ENCODE results near the gene LSM4. TPM values are rescaled to one million over a fixed set of nuclear protein-coding genes. Genes with fewer than 3 reads are reported as not detected.

The LSM4 gene
- total and polyA plus RNA-seq, 2 of the 13 experiments (the other 11 are each of a cell fraction or from before 2014, with no cell fraction given), result 65.8 to 166 TPM

DNA sequence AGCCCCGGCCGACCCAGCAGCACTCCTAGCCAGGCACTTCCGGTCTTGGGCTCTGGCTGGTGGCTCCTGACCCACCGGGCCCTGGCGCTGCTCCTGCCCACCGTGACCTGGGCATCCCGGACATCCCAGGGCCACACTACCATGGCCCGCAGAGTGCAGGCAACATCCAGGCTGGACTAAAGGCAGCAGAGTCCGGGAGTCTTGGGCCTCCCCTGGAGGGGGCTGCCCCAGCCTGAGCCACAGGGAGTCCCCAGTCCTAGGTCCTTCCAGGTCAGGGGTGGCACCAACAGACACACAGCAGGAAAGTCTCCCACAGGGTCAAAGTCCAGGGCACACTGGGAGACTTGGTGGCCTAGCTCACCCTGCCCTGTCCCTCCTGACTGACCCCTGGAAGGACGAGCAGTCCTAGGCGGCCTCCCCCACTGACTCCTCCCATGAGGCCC, 10.8 kb downstream of the LSM4 start (continued):
- TF ChIP-seq, protein P1, sequence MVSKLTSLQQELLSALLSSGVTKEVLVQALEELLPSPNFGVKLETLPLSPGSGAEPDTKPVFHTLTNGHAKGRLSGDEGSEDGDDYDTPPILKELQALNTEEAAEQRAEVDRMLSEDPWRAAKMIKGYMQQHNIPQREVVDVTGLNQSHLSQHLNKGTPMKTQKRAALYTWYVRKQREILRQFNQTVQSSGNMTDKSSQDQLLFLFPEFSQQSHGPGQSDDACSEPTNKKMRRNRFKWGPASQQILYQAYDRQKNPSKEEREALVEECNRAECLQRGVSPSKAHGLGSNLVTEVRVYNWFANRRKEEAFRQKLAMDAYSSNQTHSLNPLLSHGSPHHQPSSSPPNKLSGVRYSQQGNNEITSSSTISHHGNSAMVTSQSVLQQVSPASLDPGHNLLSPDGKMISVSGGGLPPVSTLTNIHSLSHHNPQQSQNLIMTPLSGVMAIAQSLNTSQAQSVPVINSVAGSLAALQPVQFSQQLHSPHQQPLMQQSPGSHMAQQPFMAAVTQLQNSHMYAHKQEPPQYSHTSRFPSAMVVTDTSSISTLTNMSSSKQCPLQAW (CRISPR knock-in tag; IDR thresholded peaks at IDR 0.05), result no peak
- TF ChIP-seq FIP1L1 (IDR thresholded peaks at IDR 0.05; ENCODE audit: borderline replicate concordance, insufficient read depth, low read depth, low read length) (no peak), RXRA (CRISPR knock-in tag; IDR thresholded peaks at IDR 0.05) (peak; percentile 84), MTA1 (CRISPR knock-in tag; IDR thresholded peaks at IDR 0.05; ENCODE audit: borderline replicate concordance) (peak; percentile 78; the same call in 1 of the 2 replicates), ZMAT5 (CRISPR knock-in tag; IDR thresholded peaks at IDR 0.05; ENCODE audit: borderline replicate concordance, low read depth) (no peak), AKAP8 (CRISPR knock-in tag; IDR thresholded peaks at IDR 0.05) (no peak), HNF4A (CRISPR knock-in tag; IDR thresholded peaks at IDR 0.05) (peak; percentile 82), ZNF121 (CRISPR knock-in tag; IDR thresholded peaks at IDR 0.05) (peak; percentile 64), HNF4G (IDR thresholded peaks at IDR 0.05; ENCODE audit: borderline replicate concordance, low read depth, low read length) (no peak), HNF4G (CRISPR knock-in tag; IDR thresholded peaks at IDR 0.05; ENCODE audit: borderline replicate concordance, low read depth) (0 out of 2 replicates have a peak, but pooled peaks have one; percentile 21), NFATC3 (CRISPR knock-in tag; IDR thresholded peaks at IDR 0.05) (no peak), NR2F1 (CRISPR knock-in tag; IDR thresholded peaks at IDR 0.05) (peak in 1 of 2 experiments; percentile 42; a peak in 2 of 4 replicates), ZNF569 (CRISPR knock-in tag; IDR thresholded peaks at IDR 0.05; ENCODE audit: borderline replicate concordance) (no peak), GATAD2A (CRISPR knock-in tag; IDR thresholded peaks at IDR 0.05) (peak; percentile 37; the same call in 1 of the 2 replicates), NFRKB (IDR thresholded peaks at IDR 0.05) (no peak), RXRB (CRISPR knock-in tag; IDR thresholded peaks at IDR 0.05; ENCODE audit: borderline replicate concordance) (peak; percentile 65), AGO2 (optimal IDR thresholded peaks at IDR 0.05; ENCODE audit: low read depth, low read length) (peak; percentile 6), MLLT10 (CRISPR knock-in tag; IDR thresholded peaks at IDR 0.05) (no peak), ZFX (CRISPR knock-in tag; IDR thresholded peaks at IDR 0.05; ENCODE audit: low read depth) (peak; percentile 37; the same call in 1 of the 2 replicates), PHF20 (CRISPR knock-in tag; IDR thresholded peaks at IDR 0.05) (no peak), NONO (IDR thresholded peaks at IDR 0.05) (no peak), NONO (CRISPR knock-in tag; conservative IDR thresholded peaks at IDR 0.05) (no peak)
- TF ChIP-seq, protein P2, sequence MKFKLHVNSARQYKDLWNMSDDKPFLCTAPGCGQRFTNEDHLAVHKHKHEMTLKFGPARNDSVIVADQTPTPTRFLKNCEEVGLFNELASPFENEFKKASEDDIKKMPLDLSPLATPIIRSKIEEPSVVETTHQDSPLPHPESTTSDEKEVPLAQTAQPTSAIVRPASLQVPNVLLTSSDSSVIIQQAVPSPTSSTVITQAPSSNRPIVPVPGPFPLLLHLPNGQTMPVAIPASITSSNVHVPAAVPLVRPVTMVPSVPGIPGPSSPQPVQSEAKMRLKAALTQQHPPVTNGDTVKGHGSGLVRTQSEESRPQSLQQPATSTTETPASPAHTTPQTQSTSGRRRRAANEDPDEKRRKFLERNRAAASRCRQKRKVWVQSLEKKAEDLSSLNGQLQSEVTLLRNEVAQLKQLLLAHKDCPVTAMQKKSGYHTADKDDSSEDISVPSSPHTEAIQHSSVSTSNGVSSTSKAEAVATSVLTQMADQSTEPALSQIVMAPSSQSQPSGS (CRISPR knock-in tag; IDR thresholded peaks at IDR 0.05), result no peak
- TF ChIP-seq, protein P3, sequence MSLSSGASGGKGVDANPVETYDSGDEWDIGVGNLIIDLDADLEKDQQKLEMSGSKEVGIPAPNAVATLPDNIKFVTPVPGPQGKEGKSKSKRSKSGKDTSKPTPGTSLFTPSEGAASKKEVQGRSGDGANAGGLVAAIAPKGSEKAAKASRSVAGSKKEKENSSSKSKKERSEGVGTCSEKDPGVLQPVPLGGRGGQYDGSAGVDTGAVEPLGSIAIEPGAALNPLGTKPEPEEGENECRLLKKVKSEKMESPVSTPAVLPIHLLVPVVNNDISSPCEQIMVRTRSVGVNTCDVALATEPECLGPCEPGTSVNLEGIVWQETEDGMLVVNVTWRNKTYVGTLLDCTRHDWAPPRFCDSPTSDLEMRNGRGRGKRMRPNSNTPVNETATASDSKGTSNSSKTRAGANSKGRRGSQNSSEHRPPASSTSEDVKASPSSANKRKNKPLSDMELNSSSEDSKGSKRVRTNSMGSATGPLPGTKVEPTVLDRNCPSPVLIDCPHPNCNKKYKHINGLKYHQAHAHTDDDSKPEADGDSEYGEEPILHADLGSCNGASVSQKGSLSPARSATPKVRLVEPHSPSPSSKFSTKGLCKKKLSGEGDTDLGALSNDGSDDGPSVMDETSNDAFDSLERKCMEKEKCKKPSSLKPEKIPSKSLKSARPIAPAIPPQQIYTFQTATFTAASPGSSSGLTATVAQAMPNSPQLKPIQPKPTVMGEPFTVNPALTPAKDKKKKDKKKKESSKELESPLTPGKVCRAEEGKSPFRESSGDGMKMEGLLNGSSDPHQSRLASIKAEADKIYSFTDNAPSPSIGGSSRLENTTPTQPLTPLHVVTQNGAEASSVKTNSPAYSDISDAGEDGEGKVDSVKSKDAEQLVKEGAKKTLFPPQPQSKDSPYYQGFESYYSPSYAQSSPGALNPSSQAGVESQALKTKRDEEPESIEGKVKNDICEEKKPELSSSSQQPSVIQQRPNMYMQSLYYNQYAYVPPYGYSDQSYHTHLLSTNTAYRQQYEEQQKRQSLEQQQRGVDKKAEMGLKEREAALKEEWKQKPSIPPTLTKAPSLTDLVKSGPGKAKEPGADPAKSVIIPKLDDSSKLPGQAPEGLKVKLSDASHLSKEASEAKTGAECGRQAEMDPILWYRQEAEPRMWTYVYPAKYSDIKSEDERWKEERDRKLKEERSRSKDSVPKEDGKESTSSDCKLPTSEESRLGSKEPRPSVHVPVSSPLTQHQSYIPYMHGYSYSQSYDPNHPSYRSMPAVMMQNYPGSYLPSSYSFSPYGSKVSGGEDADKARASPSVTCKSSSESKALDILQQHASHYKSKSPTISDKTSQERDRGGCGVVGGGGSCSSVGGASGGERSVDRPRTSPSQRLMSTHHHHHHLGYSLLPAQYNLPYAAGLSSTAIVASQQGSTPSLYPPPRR (CRISPR knock-in tag; IDR thresholded peaks at IDR 0.05; ENCODE audit: borderline replicate concordance), result peak; percentile 40; the same call in 1 of the 2 replicates
